GM18502 (cell line): Measurements from ENCODE around the gene METRN.
"Not testable (repeated sequence)": the region's sequence is repeated elsewhere in the genome, so short reads cannot be mapped to it uniquely, and the experiment has no call there.

Source experiments
- ATAC-seq: cut with Tn5 transposase; IDR thresholded peaks from one replicate; pipeline ENCODE4 v1.9.1; 2021; ENCODE audit warnings: mild to moderate bottlenecking; ENCODE audit not compliant: unreplicated experiment, poor library complexity

The METRN gene

DNA sequence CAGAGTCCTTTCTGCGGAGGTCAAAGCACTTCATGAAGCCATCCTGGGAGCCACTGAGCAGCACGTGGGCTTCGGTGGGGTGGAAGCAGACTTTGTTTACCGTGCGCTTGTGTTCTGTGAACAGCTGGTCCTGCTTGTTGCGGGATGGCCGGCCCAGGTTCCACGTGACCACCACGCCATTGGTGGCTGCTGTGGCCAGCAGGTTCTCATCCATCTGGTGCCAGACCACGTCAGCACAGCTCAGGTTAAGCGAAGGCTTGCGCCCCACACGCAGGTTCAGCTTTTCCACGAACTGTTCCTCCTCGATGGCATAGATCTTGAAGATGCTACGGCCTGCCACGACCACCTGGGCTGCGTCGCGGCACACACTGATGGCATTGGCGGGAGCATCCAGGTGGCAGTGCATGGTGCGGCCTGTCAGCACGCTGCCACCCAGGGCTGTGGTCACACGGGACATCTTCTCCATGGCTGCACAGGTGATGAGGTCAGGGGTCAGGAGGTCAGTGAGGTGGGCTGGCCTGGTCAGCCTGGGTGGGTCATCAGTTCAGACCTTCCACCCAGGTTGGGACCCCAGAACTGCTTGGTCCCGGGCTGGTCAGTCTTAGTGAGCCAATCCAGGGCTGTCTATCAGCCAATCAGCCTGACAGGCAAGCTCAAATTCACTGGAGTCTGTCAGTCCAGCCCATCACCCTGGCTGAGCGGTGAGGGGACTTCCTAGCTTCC lies 25.6 kb upstream of the METRN start:
- ATAC-seq: no peak

DNA sequence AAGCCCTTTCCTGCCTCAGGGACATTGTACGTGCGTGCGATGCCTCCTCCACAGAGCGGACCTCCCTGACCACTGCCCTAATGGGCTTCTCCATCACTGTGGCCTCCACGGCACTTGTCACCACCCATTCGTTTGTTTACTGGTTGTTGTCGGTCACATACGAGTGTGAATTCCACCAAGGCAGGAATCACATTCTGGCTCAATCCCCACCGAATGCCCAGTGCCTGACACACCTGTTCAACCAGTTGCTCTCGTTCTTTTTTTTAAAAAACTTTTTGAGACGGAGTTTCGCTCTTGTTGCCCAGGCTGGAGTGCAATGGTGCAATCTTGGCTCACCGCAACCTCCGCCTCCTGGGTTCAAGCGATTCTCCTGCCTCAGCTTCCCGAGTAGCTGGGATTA lies 23.7 kb upstream of the METRN start:
- ATAC-seq: not testable (repeated sequence)

GRCh38 chr16:692356-693108 lies 22.4 kb upstream of the METRN start:
- no peak for ATAC-seq

- no peak for ATAC-seq
Measured at GRCh38 chr16:693364-693763, 21.6 kb upstream of the METRN start.

DNA sequence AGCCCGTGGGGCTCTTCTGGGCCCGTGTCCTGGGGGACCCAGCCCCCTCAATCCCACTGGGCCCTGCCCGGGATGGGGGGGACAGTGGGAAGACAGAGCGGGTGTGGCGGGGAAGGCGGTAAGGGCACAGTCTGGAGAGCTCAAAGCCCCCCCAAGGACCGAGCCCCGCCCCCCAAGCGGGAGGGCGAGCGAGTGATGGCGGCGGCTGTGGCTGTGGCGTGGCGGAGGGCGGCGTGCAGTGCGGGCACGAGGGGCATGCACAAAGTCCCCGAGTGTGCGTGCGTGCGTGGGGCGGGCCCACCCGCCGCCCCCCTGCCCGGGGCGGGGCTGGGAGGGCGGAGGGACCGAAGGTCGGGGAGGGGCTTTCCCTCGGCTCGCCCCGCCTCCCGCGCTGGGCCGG lies 21.2 kb upstream of the METRN start:
- ATAC-seq: no peak

DNA sequence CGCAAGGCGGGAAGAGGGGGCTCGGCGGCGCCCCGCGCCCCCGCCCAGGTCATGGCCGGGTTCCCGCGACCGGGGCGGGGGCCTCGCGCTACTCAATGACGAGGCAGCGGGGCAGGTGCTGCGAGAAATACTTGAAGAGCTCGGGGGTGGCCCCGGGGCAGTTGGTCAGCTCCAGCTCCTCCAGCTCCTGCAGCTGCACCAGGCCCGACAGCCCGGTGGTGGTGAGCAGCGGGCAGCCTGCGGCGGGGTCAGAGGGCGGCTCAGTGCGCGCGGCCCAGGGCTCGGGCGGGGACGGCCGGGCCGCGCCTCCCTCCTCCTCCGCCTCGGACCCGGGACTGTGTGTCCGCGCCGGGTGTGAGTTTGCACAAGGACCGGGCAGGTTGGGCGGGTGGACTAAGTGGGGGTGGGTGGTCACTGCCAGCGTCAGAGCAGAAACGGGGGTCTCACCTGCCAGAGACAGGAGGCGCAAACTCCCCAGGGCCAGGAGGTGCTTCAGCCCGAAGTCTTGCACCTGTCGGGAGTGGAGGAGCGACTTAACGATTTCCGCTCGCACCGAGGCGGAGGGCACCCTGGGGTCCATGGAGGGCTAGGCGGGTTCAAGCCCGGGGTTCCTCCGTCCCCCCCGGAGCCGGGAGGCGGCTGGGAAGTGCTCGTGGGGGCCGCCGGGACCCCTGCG lies 20.6 kb upstream of the METRN start:
- ATAC-seq: no peak

- ATAC-seq: no peak
Measured at GRCh38 chr16:694863-695354, 20.0 kb upstream of the METRN start.

GRCh38 chr16:695355-696089 lies 19.4 kb upstream of the METRN start:
- ATAC-seq: no peak

- ATAC-seq: no peak
Measured at GRCh38 chr16:698911-699671, 15.8 kb upstream of the METRN start.

DNA sequence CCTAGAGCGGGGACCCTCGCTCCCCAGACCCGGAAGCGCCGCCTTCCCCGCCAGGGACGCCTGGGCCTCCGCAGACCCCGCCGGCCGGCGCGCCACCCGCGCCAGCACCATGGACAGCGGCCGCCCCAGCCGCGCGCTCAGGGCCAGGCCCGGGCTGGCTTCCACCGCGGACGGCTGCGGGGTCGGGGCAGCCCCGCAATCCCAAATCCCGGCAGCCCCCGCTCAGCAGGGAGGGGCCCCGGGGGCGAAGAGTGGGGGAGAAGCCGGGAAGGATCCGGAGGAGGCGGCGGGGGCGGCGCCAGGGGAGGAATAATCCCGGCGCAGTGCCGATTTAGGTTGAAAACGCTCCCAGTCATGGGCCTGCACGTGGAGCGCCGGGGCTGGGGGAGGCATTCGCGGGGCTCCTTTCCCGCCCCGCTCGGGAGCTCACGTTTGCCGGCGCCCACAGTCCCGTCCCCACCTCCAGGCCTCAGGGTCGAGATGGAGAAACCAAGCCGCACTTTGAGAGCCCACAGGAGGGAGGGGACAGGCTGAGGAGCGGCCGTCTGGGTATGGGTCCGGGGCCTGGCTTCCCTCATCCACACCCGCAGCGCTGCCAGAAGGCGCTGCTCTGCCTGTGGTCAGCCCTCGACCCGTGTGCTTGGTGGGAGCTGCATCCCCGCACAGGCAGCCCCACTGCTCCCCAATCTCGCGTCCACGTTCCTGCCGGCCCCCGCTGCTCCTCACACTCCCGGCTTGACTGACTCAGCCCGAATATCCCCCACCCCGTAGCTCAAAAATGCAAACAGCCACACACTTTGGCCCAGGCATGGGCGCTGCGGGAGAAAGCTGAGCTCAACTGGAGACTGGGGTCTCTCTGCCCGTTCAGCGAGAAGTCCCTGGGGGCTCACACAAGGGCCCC lies 14.0 kb upstream of the METRN start:
- no peak for ATAC-seq

- no peak for ATAC-seq
Measured at GRCh38 chr16:702341-702740, 12.6 kb upstream of the METRN start.

DNA sequence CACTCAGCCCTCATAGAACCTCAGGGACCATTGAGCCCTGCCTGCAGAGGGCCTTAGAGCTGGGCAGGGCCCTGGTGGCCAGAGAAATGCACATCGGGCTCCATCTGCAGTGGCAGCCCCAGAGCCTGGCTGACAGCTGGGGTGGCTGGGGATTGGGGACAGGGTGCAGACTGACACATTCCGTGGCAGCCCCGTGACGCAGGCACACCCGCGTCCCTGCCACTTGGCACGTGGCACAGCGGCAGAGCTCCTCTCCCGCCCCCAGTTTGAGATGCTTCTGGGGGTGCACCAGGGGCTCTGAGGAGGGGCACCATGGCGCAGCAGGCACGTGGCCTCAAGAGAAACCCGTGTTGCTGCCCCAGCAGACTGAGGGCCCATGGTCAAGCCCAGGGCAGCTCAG lies 11.5 kb upstream of the METRN start:
- no peak for ATAC-seq

DNA sequence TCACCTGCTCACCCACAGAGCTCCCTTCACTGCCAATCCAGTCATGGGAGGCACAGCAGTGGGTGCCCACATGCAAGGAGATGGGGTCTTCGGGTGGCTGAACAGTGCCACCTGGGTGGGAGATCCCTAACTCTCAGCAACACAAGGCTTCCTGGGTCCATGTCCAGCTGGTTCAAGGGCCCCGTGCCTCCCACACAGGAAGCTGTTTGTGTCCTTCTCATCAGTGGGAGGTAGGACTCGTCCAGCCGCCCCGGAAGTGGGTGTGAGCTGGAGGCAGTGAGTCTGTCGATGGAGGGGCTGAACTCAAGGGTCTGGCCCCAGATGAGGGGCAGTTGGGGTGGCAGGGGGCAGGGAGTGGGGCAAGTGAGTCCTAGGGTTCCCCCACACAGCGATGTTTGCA lies 10.9 kb upstream of the METRN start:
- ATAC-seq: no peak

GRCh38 chr16:704552-705380 lies 10.2 kb upstream of the METRN start:
- ATAC-seq: no peak

GRCh38 chr16:705431-706188 lies 9.3 kb upstream of the METRN start, which contains the start of gene FBXL16:
Gene FBXL16 (minus strand): TSS chr16:705801. CDS start chr16:697405, 8,396 bp downstream.
- ATAC-seq: no peak

- ATAC-seq: no peak
Measured at GRCh38 chr16:706189-707061, 8.5 kb upstream of the METRN start.
